Psoas muscle (tissue), 8 donors: ENCODE measurements around the gene SH3BP4. TPM values are rescaled to one million over a fixed set of nuclear protein-coding genes. Genes with fewer than 3 reads are reported as not detected.
"Not testable (repeated sequence)": the region's sequence is repeated elsewhere in the genome, so short reads cannot be mapped to it uniquely, and the experiment has no call there.

Experiments
- ATAC-seq, 4 donors: fragments of 200-7000 bp; cut with Tn5 transposase; one replicate each; pipeline ENCODE4 v1.9.1; 2020; ENCODE audit warnings: moderate library complexity in 3 of 4, mild to moderate bottlenecking in 2 of 4
- DNase-seq, 2 donors: peaks; one replicate each; pipeline ENCODE4 v3.0.0-alpha.2; 2020
- H3K27ac ChIP-seq: fragments of 200-600 bp; one replicate; pipeline ENCODE4 v1.8.0; 2022
- H3K27me3 ChIP-seq, 3 donors: fragments of 200-600 bp in 1 of 3; one replicate each; pipeline versions ENCODE4 v1.6.1 to v1.8.0; 2013 to 2022; ENCODE audit warnings: low read length in 2 of 3, mild to moderate bottlenecking in 2 of 3, moderate library complexity in 1 of 3; ENCODE audit not compliant: insufficient read depth in 3 of 3
- H3K36me3 ChIP-seq, 2 donors: fragments of 200-600 bp in 1 of 2; one replicate each; pipeline versions ENCODE4 v1.6.1 to v1.8.0; 2013 to 2022; ENCODE audit warnings: low read depth in 1 of 2, mild to moderate bottlenecking in 1 of 2, moderate library complexity in 1 of 2; ENCODE audit not compliant: insufficient read depth in 1 of 2
- H3K4me1 ChIP-seq: fragments of 200-600 bp; one replicate; pipeline ENCODE4 v1.8.0; 2022
- H3K4me3 ChIP-seq: fragments of 200-600 bp; one replicate; pipeline ENCODE4 v1.8.0; 2022; ENCODE audit warnings: mild to moderate bottlenecking
- H3K9me3 ChIP-seq: fragments of 200-600 bp; one replicate; pipeline ENCODE4 v1.8.0; 2022
- CTCF ChIP-seq: fragments of 200-600 bp; IDR thresholded peaks from one replicate; pipeline ENCODE4 v1.8.0; 2022; ENCODE audit warnings: antibody characterized with exemption
- WGBS, 3 donors: extraction: QIAGEN DNeasy Blood & Tissue Kit; methylation state at CpG; one replicate each; pipeline versions ENCODE4 v1.1.6 to v1.1.7; 2013; 5-methylcytosine and 5-hydroxymethylcytosine counted together
- intact Hi-C, 2 donors: fragments of 100-400 bp; cut with DNase I; formaldehyde crosslinking; loops; one replicate each; pipeline versions ENCODE4 v1.11.0 to v1.14.2; 2022
- polyA plus RNA-seq, 3 donors: library from polyadenylated mRNA; stranded (reverse); fragments of 200-250 nt; gene quantifications; one replicate each; pipeline ENCODE4 v1.2.3, GENCODE V29; 2013
- total RNA-seq, 4 donors: library from RNA; stranded (reverse); fragmentation: NEBNext Ultra II Directional in 2 of 4; extraction: Animal tissue kit (Norgen Biotek cat#: 25700) in 2 of 4; gene quantifications; one replicate each; pipeline versions ENCODE4 v1.2.1 to v1.2.4, GENCODE V29; 2021 to 2023
- donor health status: healthy with polysubstance abuse.
- donor health status: DM: no; HTN: no; CAD: no; lungs with moderate emphysema.
- donor health status: Bipolar disorder and iron deficiency.
- donor health status: healthy.
- donor health status: DM: yes; HTN: yes; CAD: no.
- donor health status: DM: no; HTN: no; CAD: no.
- donor health status: DM: no; HTN: no; CAD: no.
- donor health status: DM: yes; HTN: yes; CAD: no.

SH3BP4 gene
- total and polyA plus RNA-seq, 7 donors = 3.0 to 14.9 (median 9.4) TPM

- TF ChIP-seq CTCF = no peak
- no peak for DNase-seq
Observed at GRCh38 chr2:235017441-235017840, 65.6 kb downstream of the SH3BP4 start.

GRCh38 chr2:235018838-235019237 is 67.0 kb downstream of the SH3BP4 start:
- Histone ChIP-seq H3K27ac (no peak overlapping the region), H3K9me3 (no peaks in the 10 kb centered on the region), H3K4me3 (no peak overlapping the region), H3K4me1 (no peaks in the 10 kb centered on the region), H3K27me3 (peaks cover 0 to 3% (median 0%) of the 10 kb centered on the region in 3 donors), H3K36me3 (no peaks in the 10 kb centered on the region)
- intact Hi-C loops = loop anchor here in 1 of 2 donors (5.0 kb wide), 1 partner anchor 1248 kb away; no protein-coding TSS in a partner anchor
- TF ChIP-seq CTCF = no peak
- no peak for ATAC-seq
- peak in 1 of 2 donors; percentile 15 for DNase-seq
- 95 to 96% (median 95%) methylated on average over 6 of the region's 6 CpGs for WGBS, 3 donors

More at GRCh38 chr2:235017441-235017840, 65.6 kb downstream of the SH3BP4 start:
- 79 to 85% (median 83%) methylated on average over 4 of the region's 4 CpGs for WGBS, 3 donors
- no peak overlapping the region for H3K27ac ChIP-seq
- peaks cover 4% of the 10 kb centered on the region for H3K4me1 ChIP-seq
- no peak overlapping the region for H3K4me3 ChIP-seq
- intact Hi-C loops = loop anchor here in 1 of 2 donors (5.0 kb wide), 1 partner anchor 1250 kb away; no protein-coding TSS in a partner anchor
- ATAC-seq = no peak
- H3K9me3 ChIP-seq = no peaks in the 10 kb centered on the region
- H3K27me3 ChIP-seq = no peaks in the 10 kb centered on the region
- H3K36me3 ChIP-seq = no peaks in the 10 kb centered on the region

- H3K27me3 ChIP-seq, DNase-seq, H3K27ac ChIP-seq, H3K4me3 ChIP-seq, ATAC-seq, intact Hi-C loops, H3K36me3 ChIP-seq, H3K4me1 ChIP-seq, H3K9me3 ChIP-seq: not testable (repeated sequence)
- WGBS, 3 donors = 90 to 93% (median 92%) methylated on average over 4 of the region's 4 CpGs
Observed at GRCh38 chr2:235020141-235020540, 68.3 kb downstream of the SH3BP4 start.

- peaks cover 2% of the 10 kb centered on the region for H3K4me1 ChIP-seq
Observed at GRCh38 chr2:235021752-235022151, 69.9 kb downstream of the SH3BP4 start.

More at GRCh38 chr2:235021752-235022151, 69.9 kb downstream of the SH3BP4 start:
- 56 to 79% (median 63%) methylated on average over 2 of the region's 2 CpGs for WGBS, 3 donors
- no peaks in the 10 kb centered on the region for H3K9me3 ChIP-seq
- peaks cover 0 to 4% (median 3%) of the 10 kb centered on the region in 3 donors for H3K27me3 ChIP-seq
- no peaks in the 10 kb centered on the region for H3K36me3 ChIP-seq
- TF ChIP-seq CTCF = no peak
- ATAC-seq (no peak), DNase-seq (no peak)
- intact Hi-C loops = no loop called here
- H3K27ac ChIP-seq = no peak overlapping the region
- no peak overlapping the region for H3K4me3 ChIP-seq
